WTC11 (cell line): ENCODE data around the gene ANGEL1.

Experiments
- CREB1 ChIP-seq: sonication (generic); formaldehyde crosslinking; IDR thresholded peaks from 2 replicates; pipeline ENCODE4 v1.8.0; 2023; ENCODE audit warnings: mild to moderate bottlenecking, missing genetic modification reagents
- TEAD4 ChIP-seq: sonication (generic); formaldehyde crosslinking; IDR thresholded peaks from 2 replicates; pipeline ENCODE4 v1.8.0; 2022; ENCODE audit warnings: mild to moderate bottlenecking, missing genetic modification reagents

DNA sequence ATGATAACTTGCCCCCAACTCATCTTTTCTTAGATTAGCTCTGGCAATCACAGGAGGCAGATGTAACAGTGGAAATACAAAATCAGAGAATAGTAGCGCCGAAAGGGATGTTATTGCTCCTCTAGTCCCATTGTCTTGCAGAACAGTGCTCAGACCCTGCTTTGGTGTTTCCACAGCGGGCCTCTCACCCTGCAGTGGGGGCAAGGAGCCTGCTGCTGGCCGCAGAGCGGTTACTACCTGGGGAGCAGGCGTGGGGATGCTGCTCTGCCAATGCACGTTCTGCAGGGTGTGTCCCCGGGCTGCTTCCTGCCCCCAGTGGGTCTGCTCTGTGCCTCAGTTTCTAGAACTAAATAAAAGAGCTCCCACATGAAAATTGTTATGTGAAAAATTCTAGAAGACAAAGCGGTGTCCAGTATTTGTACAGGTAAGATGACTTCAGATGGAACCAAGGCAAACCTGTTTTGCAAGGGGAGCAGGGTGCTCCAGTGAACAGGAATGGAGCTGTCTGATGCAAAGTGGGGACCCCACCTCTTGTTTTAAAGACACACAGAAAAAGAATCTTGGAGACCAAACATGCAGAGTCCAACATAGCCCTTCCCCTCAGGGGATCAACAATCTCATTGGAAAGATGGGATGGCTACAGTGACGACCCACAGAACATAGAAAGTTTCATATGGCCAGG, 49.0 kb upstream of the ANGEL1 start:
- TF ChIP-seq CREB1 (no peak), TEAD4 (CRISPR knock-in tag) (no peak)
